HG03103 (cell line): ENCODE measurements around the gene TMEM184A.

Source experiments
- ATAC-seq: cut with Tn5 transposase; IDR thresholded peaks from one replicate; pipeline ENCODE4 v1.9.1; 2021; ENCODE audit warnings: low read depth; ENCODE audit not compliant: unreplicated experiment

Gene TMEM184A

GRCh38 chr7:1541431-1542162, 14.4 kb downstream of the TMEM184A start:
- ATAC-seq, result no peak

DNA sequence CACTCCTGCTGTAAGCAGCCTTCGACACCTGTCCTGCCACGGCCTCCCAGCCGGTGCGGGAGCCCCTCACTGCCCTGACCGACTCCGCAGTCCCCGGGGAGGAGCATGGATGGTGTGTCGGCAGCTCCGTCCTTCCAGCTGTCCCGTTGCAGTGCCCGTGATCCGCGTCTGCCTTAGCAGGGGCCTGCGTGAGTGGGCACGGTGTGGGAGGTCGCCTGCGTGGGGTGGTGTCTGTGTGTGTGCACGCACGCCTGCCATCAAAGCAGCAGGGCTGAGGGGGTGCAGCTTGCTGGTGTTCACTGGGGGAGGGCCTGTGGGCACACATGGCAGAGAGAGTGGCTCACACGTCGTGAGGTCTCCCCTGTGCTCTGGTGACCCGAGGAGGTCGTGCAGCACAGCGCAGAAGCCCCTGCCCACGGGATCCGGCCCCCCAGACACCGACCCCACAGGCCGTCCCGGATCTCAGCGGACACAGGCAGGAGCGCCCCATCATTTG, 15.2 kb downstream of the TMEM184A start:
- no peak for ATAC-seq

DNA sequence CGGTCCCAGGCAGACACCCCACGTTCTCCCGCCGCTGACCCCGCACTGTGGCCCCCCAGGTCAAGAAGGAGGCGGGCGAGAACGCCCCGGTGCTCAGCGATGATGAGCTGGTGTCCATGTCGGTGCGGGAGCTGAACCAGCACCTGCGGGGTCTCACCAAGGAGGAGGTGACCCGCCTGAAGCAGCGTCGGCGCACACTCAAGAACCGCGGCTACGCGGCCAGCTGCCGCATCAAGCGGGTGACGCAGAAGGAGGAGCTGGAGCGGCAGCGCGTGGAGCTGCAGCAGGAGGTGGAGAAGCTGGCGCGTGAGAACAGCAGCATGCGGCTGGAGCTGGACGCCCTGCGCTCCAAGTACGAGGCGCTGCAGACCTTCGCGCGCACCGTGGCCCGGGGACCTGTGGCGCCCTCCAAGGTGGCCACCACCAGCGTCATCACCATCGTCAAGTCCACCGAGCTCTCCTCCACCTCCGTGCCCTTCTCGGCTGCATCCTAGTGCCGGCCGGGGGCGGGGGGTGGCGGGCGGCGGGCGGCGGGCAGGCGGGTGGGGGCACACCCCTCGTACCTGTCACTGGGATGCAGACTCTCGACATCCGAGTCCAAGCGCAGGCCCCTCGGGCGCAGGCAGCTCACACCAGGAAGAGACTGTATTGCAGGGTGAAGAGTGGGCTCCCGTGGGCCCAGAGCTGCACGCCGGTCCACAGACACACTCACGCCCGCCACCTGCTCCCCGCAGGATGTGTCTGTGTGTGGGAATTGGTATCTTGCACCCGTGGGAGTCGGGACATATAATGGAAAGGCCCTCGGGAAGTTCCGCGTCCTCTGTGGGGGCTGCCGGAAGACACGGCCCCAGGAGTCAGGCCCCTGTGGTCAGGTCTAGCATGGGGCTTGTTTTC, 15.9 kb downstream of the TMEM184A start:
- no peak for ATAC-seq

GRCh38 chr7:1539181-1539881, 16.7 kb downstream of the TMEM184A start:
- ATAC-seq, result no peak

DNA sequence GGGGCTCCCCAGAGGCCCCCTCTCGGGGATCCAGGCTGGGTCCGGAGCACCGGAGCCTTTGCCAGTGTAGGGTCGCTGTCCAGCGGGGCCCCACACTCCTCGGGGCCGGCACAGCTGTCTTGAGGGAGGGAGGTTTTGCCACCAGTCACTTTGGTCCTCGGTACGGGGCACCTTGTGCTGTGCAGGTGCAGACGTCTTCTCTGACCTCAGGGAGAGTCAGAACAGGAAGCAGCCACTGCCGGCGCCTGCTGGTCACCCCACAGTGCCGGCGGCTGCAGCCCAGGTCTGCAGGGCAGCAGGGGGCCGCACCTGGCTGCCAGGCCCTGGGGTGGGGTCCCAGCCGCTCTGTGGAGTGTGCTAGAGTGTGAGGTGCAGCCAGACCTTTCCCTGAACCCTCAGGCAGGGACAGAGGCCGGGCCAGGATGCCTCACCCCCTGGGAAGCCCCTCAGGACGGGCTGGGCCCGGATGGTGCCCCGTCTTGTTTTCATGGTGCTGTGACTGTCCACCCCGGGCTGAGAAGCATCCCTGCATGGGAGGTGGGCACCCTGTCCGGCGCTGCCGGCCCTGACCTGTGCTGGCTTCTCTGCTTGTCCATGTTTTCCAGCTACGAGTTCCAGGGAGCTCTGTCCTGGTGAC, 17.3 kb downstream of the TMEM184A start:
- ATAC-seq, result no peak

DNA sequence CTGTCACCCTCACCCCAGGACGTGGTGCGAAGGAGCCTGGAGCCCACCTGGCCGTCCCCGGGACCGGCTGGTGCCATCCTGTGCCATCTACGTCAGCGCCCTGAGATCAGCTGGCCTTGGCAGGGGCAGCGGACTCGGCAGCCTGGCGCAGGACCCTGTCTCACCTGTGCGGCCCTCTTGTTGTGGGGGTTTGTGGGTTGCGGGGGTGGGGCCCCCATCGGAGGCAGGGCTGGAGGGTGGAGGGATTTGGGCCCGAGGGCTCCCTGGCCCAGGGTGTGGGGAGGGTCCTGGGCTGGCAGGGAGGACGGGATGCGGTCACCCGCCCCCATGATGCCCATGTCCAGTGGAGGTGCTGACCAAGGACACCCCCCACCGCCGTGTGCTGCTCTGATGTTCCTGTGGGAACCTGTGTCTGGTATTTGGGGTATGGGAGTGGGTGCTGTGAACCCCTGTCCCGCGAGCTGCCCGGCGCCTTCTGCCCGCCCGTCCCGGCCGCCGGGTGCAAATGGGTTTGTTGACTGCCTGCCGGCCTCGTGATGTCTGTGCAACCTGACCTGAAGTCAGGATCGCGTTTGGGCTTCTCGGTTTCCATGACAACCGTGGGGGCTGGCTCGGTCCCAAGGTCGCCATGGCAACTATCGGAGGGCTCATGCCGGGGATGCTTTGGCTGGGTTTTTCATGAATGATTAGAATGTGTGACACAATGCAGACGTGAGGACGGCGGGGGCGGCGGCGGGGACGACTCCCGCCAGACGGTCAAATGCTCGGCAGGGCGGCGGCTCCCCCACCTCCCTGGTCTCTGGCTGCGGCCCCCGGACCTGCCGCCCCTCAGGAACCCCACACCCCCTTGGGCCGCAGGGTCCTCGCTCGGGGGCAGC, 18.2 kb downstream of the TMEM184A start:
- ATAC-seq, result no peak

GRCh38 chr7:1536743-1537534, 19.1 kb downstream of the TMEM184A start:
- no peak for ATAC-seq

GRCh38 chr7:1536455-1536742, 19.6 kb downstream of the TMEM184A start:
- ATAC-seq, result no peak

- no peak for ATAC-seq
These were observed 20.1 kb downstream of the TMEM184A start for GRCh38 chr7:1535701-1536454.

DNA sequence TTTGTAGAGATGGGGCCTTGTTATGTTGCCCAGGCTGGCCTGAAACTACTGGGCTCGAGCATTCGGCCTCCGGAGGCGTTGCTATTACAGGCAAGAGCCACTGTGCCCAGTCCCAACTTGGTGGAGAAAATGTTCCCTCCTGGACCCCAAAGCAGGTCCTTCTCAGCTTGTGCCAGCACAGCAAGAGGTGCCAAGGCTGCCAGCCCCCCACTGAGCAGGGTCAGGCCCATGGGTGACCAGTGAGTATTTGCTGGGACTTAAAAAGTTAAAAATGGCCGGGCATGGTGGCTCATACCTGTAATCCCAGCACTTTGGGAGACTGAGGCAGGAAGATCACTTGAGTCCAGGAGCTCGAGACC, 20.9 kb downstream of the TMEM184A start:
- no peak for ATAC-seq

DNA sequence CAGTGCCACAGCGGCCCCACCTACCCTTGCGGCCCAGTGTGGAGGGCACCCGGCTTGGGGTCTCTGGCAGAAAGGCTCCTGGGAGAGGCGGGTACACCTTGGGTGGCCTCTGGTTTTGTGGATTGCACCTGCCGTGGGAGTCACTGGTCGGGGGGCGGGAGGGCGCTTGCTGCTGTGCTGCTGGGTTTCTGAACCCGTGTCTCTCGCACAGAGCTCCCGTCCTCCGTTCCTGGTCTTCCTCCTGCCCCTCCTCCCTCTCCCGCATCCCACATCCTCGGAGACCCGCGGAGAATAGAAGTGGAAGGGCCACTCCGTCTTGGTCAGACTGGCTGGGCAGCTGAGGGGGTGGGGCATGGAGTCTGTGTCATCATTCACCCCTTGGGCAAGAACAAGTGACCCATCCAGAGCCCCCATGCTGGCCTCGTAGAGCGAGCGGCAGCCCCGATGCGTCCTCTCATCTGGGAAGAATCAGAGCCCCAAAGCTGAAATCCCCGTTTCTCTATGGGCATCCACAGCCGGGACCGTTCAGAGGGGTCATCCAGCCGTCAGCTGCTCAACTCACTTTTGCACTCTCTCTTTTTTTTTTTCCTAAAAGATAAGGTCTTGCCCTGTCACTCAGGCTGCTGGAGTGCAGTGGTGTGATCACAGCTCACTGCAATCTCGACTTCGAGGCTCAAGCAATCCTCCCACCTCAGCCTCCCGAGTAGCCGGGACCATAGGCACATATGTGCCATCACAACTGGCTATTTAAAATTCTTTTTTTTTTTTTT, 21.5 kb downstream of the TMEM184A start:
- ATAC-seq, result no peak

DNA sequence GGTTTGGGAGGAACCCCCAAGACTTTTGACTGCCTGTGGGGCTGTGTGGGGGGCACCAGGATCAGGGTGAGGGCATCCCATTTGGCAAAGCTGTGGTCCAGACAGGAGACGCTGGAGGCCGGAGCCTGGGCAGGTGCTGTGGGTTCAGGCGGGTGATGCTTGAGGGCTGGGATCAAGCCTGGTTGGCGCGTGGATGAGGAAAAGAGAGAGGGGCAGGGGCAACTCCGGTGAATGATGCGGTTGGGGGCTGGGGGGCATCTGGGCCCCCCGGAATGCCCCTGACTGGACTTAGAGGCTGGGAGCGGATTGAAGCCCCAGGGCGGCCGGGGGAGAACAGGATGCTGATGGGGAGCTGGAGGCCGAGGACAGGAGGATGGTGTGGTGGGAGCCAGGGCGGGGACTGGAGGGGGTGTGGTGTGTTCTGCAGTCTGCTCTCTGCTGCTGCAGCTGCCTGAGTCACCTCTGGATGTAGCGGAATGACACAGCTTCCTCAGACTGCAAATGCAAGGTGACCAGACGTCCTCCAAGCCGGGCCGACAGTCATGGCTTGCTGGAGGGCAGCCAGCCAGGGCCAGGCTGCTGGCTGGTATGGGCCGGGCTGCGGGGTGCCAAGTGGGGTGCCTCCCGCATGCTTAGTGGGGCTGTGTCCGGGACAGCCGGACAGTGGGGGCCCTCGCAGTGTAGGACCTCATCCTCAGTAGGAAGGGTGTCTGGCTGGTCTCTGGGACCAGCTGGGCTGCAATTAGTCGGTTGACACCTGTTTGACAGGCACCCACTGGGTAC, 22.3 kb downstream of the TMEM184A start:
- ATAC-seq, result no peak

DNA sequence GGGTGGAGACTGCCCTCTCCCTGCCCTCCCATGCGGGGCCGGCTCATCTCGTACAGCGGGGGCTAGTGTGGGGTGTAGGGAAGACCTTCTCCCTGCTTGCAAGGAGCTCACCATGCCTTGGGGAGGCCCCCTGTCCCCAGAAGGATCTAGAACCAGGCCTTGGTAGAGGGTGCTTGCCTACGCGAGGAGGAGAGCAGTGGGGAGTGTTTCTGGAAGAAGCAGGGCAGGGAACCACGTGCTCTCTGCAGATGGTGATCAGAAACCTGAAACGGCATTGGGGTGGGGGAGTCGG, 22.8 kb downstream of the TMEM184A start:
- no peak for ATAC-seq

GRCh38 chr7:1532456-1533254, 23.4 kb downstream of the TMEM184A start:
- no peak for ATAC-seq

GRCh38 chr7:1531979-1532455, 24.0 kb downstream of the TMEM184A start:
- no peak for ATAC-seq

- peak; percentile 14 for ATAC-seq
These were observed 24.6 kb downstream of the TMEM184A start for GRCh38 chr7:1531263-1531978.
